ENCODE measurements around the gene GIPC2. TPM values are rescaled to one million over a fixed set of nuclear protein-coding genes. Genes with fewer than 3 reads are reported as not detected.
"Not testable (repeated sequence)": the region's sequence is repeated elsewhere in the genome, so short reads cannot be mapped to it uniquely, and the experiment has no call there.

Gene GIPC2
- total RNA-seq, 1 donor from 2014 or later = 2.5 TPM

DNA sequence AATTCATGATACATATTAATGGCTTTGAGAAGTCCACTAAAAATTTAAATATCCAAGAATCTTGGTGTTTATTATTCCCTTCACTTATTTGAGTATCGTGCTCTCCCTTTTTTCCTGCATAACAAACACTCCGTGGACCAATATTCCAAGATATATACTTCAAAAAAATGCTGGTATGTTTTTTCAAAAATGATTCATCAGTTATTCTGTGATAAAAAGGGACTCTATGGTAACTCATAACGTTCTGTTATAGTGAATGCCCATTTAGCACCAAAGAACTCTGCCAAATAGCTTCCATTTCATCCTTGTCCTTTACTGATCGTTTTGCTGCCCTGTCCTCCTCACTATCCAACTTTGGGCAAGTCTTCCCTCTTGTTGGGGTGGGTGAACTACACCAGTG, 12.9 kb downstream of the GIPC2 start:
- H3K27me3 ChIP-seq (ENCODE audit: low read depth) = no peaks in the 10 kb centered on the region
- H3K9me3 ChIP-seq (replicated peaks) = no peaks in the 10 kb centered on the region
- TF ChIP-seq, protein P1, sequence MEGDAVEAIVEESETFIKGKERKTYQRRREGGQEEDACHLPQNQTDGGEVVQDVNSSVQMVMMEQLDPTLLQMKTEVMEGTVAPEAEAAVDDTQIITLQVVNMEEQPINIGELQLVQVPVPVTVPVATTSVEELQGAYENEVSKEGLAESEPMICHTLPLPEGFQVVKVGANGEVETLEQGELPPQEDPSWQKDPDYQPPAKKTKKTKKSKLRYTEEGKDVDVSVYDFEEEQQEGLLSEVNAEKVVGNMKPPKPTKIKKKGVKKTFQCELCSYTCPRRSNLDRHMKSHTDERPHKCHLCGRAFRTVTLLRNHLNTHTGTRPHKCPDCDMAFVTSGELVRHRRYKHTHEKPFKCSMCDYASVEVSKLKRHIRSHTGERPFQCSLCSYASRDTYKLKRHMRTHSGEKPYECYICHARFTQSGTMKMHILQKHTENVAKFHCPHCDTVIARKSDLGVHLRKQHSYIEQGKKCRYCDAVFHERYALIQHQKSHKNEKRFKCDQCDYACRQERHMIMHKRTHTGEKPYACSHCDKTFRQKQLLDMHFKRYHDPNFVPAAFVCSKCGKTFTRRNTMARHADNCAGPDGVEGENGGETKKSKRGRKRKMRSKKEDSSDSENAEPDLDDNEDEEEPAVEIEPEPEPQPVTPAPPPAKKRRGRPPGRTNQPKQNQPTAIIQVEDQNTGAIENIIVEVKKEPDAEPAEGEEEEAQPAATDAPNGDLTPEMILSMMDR (IDR thresholded peaks at IDR 0.05; ENCODE audit: borderline replicate concordance) = no peak
- intact Hi-C loops (cut with micrococcal nuclease) = no loop called here
- no peaks in the 10 kb centered on the region for H3K36me3 ChIP-seq
- no peak overlapping the region for H3K27ac ChIP-seq (replicated peaks)
- peaks cover 29% of the 10 kb centered on the region for H3K4me1 ChIP-seq
- no peak for DNase-seq
- H3K4me3 ChIP-seq = no peak overlapping the region

DNA sequence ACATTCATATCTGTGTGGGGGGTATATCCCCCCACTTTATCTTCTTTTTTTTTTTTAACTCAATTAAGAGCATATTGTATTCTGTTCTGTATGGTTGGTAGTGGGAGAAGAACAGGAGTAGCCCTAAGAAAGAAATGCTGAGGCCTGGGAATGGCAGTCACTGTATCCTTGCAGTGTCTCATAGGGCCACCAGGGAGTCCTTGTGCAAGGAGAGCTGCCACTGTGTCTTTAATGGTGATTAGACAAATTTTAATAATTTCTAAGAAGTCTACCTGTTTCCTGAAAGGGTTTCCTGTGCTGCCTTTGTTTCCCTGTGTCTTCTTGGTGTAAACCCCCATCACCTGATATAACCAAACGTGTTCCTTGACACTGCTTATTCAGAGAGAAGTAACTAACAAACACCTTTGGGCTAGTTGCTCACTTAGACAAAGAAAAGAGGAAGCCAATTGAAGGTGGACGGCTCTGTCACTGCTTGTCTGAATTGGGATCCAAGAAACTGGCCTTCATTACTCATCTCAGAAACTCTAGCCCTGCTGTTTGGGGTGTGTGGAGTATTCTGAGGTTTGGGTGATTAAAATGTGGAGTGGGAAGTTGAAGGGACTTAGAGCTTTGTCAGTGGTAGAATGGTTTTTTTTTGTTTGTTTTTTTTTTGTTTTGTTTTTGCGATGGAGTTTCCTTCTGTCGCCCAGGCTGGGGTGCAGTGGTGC, 15.2 kb downstream of the GIPC2 start:
- Histone ChIP-seq H3K36me3 (no peaks in the 10 kb centered on the region), H3K27me3 (ENCODE audit: low read depth) (no peaks in the 10 kb centered on the region), H3K4me1 (peaks cover 16% of the 10 kb centered on the region), H3K27ac (replicated peaks) (no peak overlapping the region), H3K4me3 (no peak overlapping the region), H3K9me3 (replicated peaks) (no peaks in the 10 kb centered on the region)
- no peak for DNase-seq
- TF ChIP-seq, protein P1 (IDR thresholded peaks at IDR 0.05; ENCODE audit: borderline replicate concordance) = peak; percentile 13
- intact Hi-C loops (cut with micrococcal nuclease) = no loop called here

DNA sequence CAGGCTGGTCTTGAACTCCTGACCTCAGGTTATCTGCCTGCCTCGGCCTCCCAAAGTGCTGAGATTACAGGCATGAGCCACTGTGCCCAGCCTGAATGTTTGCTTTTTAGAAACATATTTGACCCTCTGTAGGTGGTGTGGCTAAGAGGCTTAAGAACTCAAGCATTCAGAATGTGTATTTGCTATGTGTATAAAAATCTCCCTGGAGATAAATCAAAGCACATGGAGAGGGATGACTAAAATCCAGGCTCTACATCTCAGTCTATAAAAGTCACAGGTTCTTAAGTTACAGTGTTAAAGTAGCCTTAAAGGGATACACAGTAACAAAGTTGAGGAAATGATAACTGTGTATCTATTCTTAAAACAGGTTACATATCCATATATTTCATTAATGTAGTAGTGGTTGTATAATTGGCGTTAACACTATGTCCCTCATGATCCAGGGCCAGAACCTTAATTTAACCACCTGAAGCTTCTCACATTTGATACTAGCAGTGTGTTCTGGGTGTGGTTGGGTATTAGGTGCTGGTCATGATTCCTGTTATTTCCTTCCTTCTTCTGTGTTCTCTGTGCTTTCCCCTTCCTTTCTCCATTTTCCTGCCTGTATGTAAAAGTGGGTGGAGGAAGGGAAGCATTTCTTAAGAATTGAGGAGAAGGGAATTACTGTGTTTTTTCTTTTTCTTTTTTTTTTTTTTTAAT, 16.2 kb downstream of the GIPC2 start:
- no peak for DNase-seq
- TF ChIP-seq, protein P1 (IDR thresholded peaks at IDR 0.05; ENCODE audit: borderline replicate concordance) = no peak
- Histone ChIP-seq H3K4me1 (peaks cover 14% of the 10 kb centered on the region), H3K4me3 (no peak overlapping the region), H3K27ac (replicated peaks) (no peak overlapping the region), H3K27me3 (ENCODE audit: low read depth) (no peaks in the 10 kb centered on the region), H3K9me3 (replicated peaks) (no peaks in the 10 kb centered on the region), H3K36me3 (no peaks in the 10 kb centered on the region)
- intact Hi-C loops (cut with micrococcal nuclease) = no loop called here

DNA sequence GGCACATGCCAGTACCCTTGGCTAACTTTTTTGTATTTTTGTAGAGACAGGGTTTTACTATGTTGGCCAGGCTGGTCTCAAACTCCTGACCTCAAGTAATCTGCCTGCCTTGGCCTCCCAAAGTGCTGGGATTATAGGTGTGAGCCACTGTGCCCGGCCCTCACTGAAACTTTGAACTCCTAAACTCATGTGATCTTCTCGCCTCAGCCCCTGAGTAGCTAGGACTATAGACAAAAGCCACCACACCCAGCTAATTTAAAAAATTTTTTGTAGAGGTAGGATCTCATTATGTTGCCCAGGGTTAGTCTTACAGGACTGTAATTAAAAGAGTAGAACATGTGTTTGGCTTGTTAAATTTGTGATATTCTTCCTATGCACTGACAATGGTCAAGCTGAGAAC, 19.1 kb downstream of the GIPC2 start:
- peaks cover 33% of the 10 kb centered on the region for H3K4me1 ChIP-seq
- DNase-seq; H3K27ac ChIP-seq (replicated peaks); H3K27me3 ChIP-seq (ENCODE audit: low read depth); H3K36me3 ChIP-seq; H3K9me3 ChIP-seq (replicated peaks); H3K4me3 ChIP-seq; intact Hi-C loops (cut with micrococcal nuclease): not testable (repeated sequence)

DNA sequence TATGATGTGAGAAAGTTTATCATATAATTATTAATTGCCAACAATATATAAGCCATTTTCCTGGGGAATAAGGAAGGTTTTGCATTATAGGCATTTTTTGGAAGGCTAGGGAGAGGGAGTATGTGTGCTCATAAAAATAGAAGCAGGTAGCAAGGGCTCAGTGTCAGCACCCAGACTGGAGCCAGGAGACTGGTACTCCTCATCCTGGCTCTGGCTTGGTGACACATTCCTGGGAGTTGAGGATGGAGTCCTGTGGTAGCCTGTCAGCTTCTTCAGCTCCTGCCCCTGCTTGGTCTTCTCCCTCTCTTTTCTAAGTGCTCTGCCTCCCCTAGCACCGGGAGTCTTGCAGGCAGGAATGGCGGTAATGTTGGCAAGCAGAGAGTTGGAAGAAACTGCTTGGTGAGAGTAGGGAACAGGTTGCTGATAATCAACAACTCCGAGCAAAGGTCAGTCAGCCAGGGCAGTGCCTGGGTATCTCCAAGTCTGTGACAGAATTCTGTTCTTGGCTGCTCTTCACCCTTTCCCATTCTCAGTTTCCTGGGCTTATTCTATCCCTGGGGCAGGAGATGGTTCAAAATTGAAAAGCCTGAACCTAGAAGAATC, 23.0 kb downstream of the GIPC2 start:
- Histone ChIP-seq H3K27me3 (ENCODE audit: low read depth) (no peaks in the 10 kb centered on the region), H3K4me1 (peaks cover 57% of the 10 kb centered on the region), H3K36me3 (no peaks in the 10 kb centered on the region), H3K9me3 (replicated peaks) (no peaks in the 10 kb centered on the region), H3K27ac (replicated peaks) (peak overlapping the region; percentile 78), H3K4me3 (peak overlapping the region; percentile 34)
- TF ChIP-seq, protein P1 (IDR thresholded peaks at IDR 0.05; ENCODE audit: borderline replicate concordance) = no peak
- peak; percentile 44 for DNase-seq
- intact Hi-C loops (cut with micrococcal nuclease) = no loop called here

DNA sequence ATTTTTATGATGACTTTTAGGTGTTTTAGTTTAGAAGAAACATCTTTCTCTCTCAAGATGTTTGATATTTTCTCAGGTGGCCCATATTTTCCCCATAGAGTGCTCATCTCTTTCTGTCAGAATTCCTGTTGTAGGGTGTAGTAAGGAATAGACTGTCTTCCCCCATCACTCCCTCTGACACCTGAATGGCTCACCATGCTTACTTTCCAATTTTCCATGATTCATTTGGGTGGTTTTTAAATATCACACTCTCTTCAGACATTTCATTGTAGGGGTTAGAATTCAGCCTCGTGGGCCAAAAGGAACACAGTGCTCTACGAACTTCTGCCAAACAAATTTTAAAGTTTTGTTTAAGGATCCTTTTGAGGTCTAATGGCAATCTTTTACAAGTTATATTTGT, 24.0 kb downstream of the GIPC2 start:
- Histone ChIP-seq H3K4me1 (peaks cover 61% of the 10 kb centered on the region), H3K27ac (replicated peaks) (peak overlapping the region; percentile 78), H3K36me3 (no peaks in the 10 kb centered on the region), H3K27me3 (ENCODE audit: low read depth) (no peaks in the 10 kb centered on the region), H3K4me3 (no peak overlapping the region), H3K9me3 (replicated peaks) (no peaks in the 10 kb centered on the region)
- intact Hi-C loops (cut with micrococcal nuclease) = no loop called here
- no peak for DNase-seq
- TF ChIP-seq, protein P1 (IDR thresholded peaks at IDR 0.05; ENCODE audit: borderline replicate concordance) = no peak
